HEK293 (cell line): ENCODE data around the gene WASHC4.

Source experiments
- CTCF ChIA-PET: fragments of 350-600 bp; formaldehyde crosslinking; extraction: SDS; loops from one replicate; lab custom pipeline; 2021; ENCODE audit warnings: antibody characterized with exemption; lab: Yijun Ruan, JAX
- POLR2A ChIA-PET: fragments of 300-600 bp; formaldehyde crosslinking; extraction: SDS; loops from one replicate; lab custom pipeline; 2020; ENCODE audit warnings: antibody characterized with exemption, inconsistent platforms; lab: Yijun Ruan, JAX
- H3K27ac ChIP-seq: fragments of 200-500 bp; sonication (Bioruptor generic); 2 replicates; pipeline ENCODE4 v1.5.1; 2014; ENCODE audit warnings: low read depth, low read length, control low read depth, inconsistent platforms; ENCODE audit errors: extremely low read depth
- H3K36me3 ChIP-seq, 2 experiments: fragments of 200-500 bp in 1 of 2; sonication (Bioruptor generic) in 1 of 2; 1 replicate in 1 of 2; 2 replicates in 1 of 2; pipeline ENCODE4 v1.5.1; 2014 to 2017; ENCODE audit warnings: inconsistent platforms in 2 of 2, low read length in 2 of 2; ENCODE audit not compliant: control insufficient read depth in 2 of 2, insufficient read depth in 1 of 2
- H3K4me1 ChIP-seq: fragments of 200-500 bp; sonication (Bioruptor generic); 2 replicates; pipeline ENCODE4 v1.5.1; 2014; ENCODE audit warnings: mild to moderate bottlenecking, low read length, inconsistent platforms; ENCODE audit not compliant: control insufficient read depth, insufficient read depth
- H3K4me3 ChIP-seq: 2 replicates; pipeline ENCODE4 v1.5.1; 2011; ENCODE audit warnings: low read depth, mild to moderate bottlenecking, control low read depth, low read length, moderate library complexity
- H3K9me3 ChIP-seq: fragments of 200-500 bp; sonication (Bioruptor generic); 2 replicates; pipeline ENCODE4 v1.5.1; 2014; ENCODE audit warnings: low read depth, low read length, inconsistent platforms; ENCODE audit not compliant: control insufficient read depth, insufficient read depth
- BCL11A ChIP-seq: fragments of 450-650 bp; formaldehyde crosslinking; IDR thresholded peaks from 2 replicates; pipeline ENCODE4 v1.5.1; 2016; ENCODE audit warnings: low read depth, missing biosample characterization, missing genetic modification characterization
- GLIS1 ChIP-seq: fragments of 450-650 bp; formaldehyde crosslinking; IDR thresholded peaks from 2 replicates; pipeline ENCODE4 v1.5.1; 2016; ENCODE audit warnings: missing biosample characterization, missing genetic modification characterization
- KLF10 ChIP-seq: fragments of 450-650 bp; IDR thresholded peaks from 2 replicates; pipeline ENCODE4 v1.5.1; 2018; ENCODE audit warnings: missing biosample characterization, mild to moderate bottlenecking, missing genetic modification characterization
- TCF7L2 ChIP-seq: IDR thresholded peaks from 2 replicates; pipeline ENCODE4 v1.6.1; 2011; ENCODE audit warnings: low read depth, mild to moderate bottlenecking, inconsistent platforms, low read length, moderate library complexity, borderline replicate concordance
- ZBTB20 ChIP-seq: fragments of 450-650 bp; formaldehyde crosslinking; IDR thresholded peaks from 2 replicates; pipeline ENCODE4 v1.5.1; 2016; ENCODE audit warnings: missing biosample characterization, missing genetic modification characterization
- ZFP37 ChIP-seq: fragments of 450-650 bp; formaldehyde crosslinking; IDR thresholded peaks from 2 replicates; pipeline ENCODE4 v1.5.1; 2016; ENCODE audit warnings: missing biosample characterization, missing genetic modification characterization
- ZNF140 ChIP-seq: fragments of 450-650 bp; formaldehyde crosslinking; IDR thresholded peaks from 2 replicates; pipeline ENCODE4 v1.5.1; 2016; ENCODE audit warnings: missing biosample characterization, missing genetic modification characterization
- ZNF155 ChIP-seq: fragments of 450-650 bp; formaldehyde crosslinking; IDR thresholded peaks from 2 replicates; pipeline ENCODE4 v1.5.1; 2016; ENCODE audit warnings: missing biosample characterization, missing genetic modification characterization
- ZNF211 ChIP-seq: fragments of 450-650 bp; formaldehyde crosslinking; IDR thresholded peaks from 2 replicates; pipeline ENCODE4 v1.5.1; 2016; ENCODE audit warnings: low read depth, missing biosample characterization, missing genetic modification characterization
- ZNF24 ChIP-seq: fragments of 450-650 bp; formaldehyde crosslinking; IDR thresholded peaks from 2 replicates; pipeline ENCODE4 v1.5.1; 2016; ENCODE audit warnings: missing biosample characterization, missing genetic modification characterization
- ZNF311 ChIP-seq: fragments of 450-650 bp; formaldehyde crosslinking; IDR thresholded peaks from 2 replicates; pipeline ENCODE4 v1.5.1; 2017; ENCODE audit warnings: missing biosample characterization, missing genetic modification characterization, borderline replicate concordance
- ZNF366 ChIP-seq: fragments of 450-650 bp; formaldehyde crosslinking; conservative IDR thresholded peaks from 2 replicates; pipeline ENCODE4 v1.5.1; 2016; ENCODE audit warnings: missing biosample characterization, missing genetic modification characterization
- ZNF423 ChIP-seq: fragments of 450-650 bp; formaldehyde crosslinking; IDR thresholded peaks from 2 replicates; pipeline ENCODE4 v1.5.1; 2016; ENCODE audit warnings: missing biosample characterization, missing genetic modification characterization
- ZNF449 ChIP-seq: fragments of 450-650 bp; formaldehyde crosslinking; IDR thresholded peaks from 2 replicates; pipeline ENCODE4 v1.5.1; 2017; ENCODE audit warnings: missing biosample characterization, mild to moderate bottlenecking, missing genetic modification characterization, moderate library complexity
- ZNF558 ChIP-seq: fragments of 450-650 bp; formaldehyde crosslinking; IDR thresholded peaks from 2 replicates; pipeline ENCODE4 v1.5.1; 2016; ENCODE audit warnings: missing biosample characterization, missing genetic modification characterization
- ZNF585B ChIP-seq: fragments of 450-650 bp; formaldehyde crosslinking; IDR thresholded peaks from 2 replicates; pipeline ENCODE4 v1.5.1; 2016; ENCODE audit warnings: missing biosample characterization, missing genetic modification characterization
- ZNF596 ChIP-seq: fragments of 450-650 bp; IDR thresholded peaks from 2 replicates; pipeline ENCODE4 v1.5.0; 2018; ENCODE audit warnings: missing biosample characterization, mild to moderate bottlenecking, missing genetic modification characterization, moderate library complexity
- ZNF624 ChIP-seq: fragments of 450-650 bp; formaldehyde crosslinking; IDR thresholded peaks from 2 replicates; pipeline ENCODE4 v1.5.1; 2017; ENCODE audit warnings: missing biosample characterization, missing genetic modification characterization
- ZNF777 ChIP-seq: fragments of 450-650 bp; formaldehyde crosslinking; IDR thresholded peaks from 2 replicates; pipeline ENCODE4 v1.5.1; 2017; ENCODE audit warnings: missing biosample characterization, missing genetic modification characterization, borderline replicate concordance
- ZNF843 ChIP-seq: fragments of 450-650 bp; formaldehyde crosslinking; IDR thresholded peaks from 2 replicates; pipeline ENCODE4 v1.5.1; 2016; ENCODE audit warnings: missing biosample characterization, missing genetic modification characterization
- TF ChIP-seq, protein P1 (sequence below): fragments of 450-650 bp; formaldehyde crosslinking; IDR thresholded peaks from 2 replicates; pipeline ENCODE4 v1.5.1; 2016; ENCODE audit warnings: missing biosample characterization, missing genetic modification characterization, borderline replicate concordance
- TF ChIP-seq, protein P2 (sequence below): fragments of 450-650 bp; formaldehyde crosslinking; IDR thresholded peaks from 2 replicates; pipeline ENCODE4 v1.5.0; 2017; ENCODE audit warnings: missing biosample characterization, missing genetic modification characterization, borderline replicate concordance
- TF ChIP-seq, protein P3 (sequence below): fragments of 450-650 bp; formaldehyde crosslinking; IDR thresholded peaks from 2 replicates; pipeline ENCODE4 v1.5.1; 2016; ENCODE audit warnings: missing biosample characterization, missing genetic modification characterization
- TF ChIP-seq, protein P4 (sequence below): fragments of 450-650 bp; formaldehyde crosslinking; IDR thresholded peaks from 2 replicates; pipeline ENCODE4 v1.5.1; 2016; ENCODE audit warnings: missing biosample characterization, missing genetic modification characterization, low read depth
- TF ChIP-seq, protein P5 (sequence below): fragments of 450-650 bp; formaldehyde crosslinking; IDR thresholded peaks from 2 replicates; pipeline ENCODE4 v1.5.1; 2016; ENCODE audit warnings: missing biosample characterization, missing genetic modification characterization

The WASHC4 gene

DNA sequence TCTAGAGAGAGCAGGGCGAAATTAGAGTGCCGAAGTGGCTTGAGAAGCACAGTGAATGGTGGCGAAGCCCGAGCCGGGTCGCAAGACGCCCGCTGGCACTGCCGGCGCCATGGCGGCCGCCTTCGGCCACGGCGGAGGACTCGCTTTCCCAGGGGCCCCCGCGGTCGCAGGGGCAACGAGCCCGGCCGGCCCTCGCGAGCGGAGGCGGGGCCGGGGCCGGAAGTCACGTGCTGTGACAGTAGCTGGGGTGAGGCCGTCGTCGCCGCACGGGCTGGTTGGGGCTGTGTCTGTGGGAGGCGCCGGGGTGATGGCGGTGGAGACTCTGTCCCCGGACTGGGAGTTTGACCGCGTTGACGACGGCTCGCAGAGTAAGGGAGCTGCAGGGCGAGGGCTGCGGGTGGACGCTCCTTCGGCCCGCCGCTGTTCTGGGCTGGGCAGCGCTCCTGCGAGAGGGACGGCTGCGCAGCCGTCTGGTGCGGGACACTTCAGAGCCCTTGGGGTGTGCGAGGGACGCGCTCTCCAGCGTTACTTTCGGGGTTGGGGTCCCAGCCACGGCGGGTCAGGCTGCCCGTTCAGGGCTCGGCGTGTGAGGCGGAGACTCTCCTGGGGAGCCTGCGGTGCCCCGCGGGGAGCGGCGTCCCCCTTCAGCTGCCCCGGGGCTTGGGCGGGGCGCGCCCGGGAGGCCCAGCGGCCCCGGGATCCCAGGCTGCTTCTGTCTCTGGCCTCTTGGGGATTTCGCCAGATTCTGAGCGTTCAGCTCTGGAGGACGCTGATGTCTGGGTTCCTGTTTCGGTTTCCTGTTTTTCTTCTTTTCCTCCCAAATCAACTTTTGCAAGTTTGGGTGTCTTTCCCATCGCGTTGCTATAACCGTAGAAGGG lies at the start of gene WASHC4:
Gene WASHC4 (plus strand): TSS at position 238 of the 878 bp plus-strand sequence. CDS start 70 bp downstream, at position 308.
- POLR2A ChIA-PET, result interaction anchor here (0.6 to 2.3 kb wide), 13 partner anchors 8 to 1178 kb away, joined by 3 to 7 read pairs (median 4); partner anchors contain the start of genes HSP90B1, NFYB and TDG
- CTCF ChIA-PET, result interaction anchor here (0.7 to 1.1 kb wide), 2 partner anchors 16 to 526 kb away, joined by 3 read pairs; no protein-coding TSS in a partner anchor
- Histone ChIP-seq H3K27ac (peak within 1 kb of the TSS; percentile 98), H3K9me3 (no peaks in the 10 kb centered on the region), H3K36me3 (peaks cover 0 to 13% of the 10 kb centered on the region in 2 experiments; a peak in 1 of 3 replicates), H3K4me1 (peaks cover 9% of the 10 kb centered on the region), H3K4me3 (peak within 1 kb of the TSS; percentile 100)
- no peak for TF ChIP-seq ZNF558 (tag by site-specific recombination)
- TF ChIP-seq ZNF140 (tag by site-specific recombination), result no peak
- TF ChIP-seq, protein P1, sequence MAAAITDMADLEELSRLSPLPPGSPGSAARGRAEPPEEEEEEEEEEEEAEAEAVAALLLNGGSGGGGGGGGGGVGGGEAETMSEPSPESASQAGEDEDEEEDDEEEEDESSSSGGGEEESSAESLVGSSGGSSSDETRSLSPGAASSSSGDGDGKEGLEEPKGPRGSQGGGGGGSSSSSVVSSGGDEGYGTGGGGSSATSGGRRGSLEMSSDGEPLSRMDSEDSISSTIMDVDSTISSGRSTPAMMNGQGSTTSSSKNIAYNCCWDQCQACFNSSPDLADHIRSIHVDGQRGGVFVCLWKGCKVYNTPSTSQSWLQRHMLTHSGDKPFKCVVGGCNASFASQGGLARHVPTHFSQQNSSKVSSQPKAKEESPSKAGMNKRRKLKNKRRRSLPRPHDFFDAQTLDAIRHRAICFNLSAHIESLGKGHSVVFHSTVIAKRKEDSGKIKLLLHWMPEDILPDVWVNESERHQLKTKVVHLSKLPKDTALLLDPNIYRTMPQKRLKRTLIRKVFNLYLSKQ (tag by site-specific recombination), result no peak
- TF ChIP-seq ZNF366 (tag by site-specific recombination), result 0 out of 2 replicates have a peak, but pooled peaks have one; percentile 18
- TF ChIP-seq ZNF624 (tag by site-specific recombination), result no peak
- TF ChIP-seq ZBTB20 (tag by site-specific recombination), result peak; percentile 94
- TF ChIP-seq, protein P2, sequence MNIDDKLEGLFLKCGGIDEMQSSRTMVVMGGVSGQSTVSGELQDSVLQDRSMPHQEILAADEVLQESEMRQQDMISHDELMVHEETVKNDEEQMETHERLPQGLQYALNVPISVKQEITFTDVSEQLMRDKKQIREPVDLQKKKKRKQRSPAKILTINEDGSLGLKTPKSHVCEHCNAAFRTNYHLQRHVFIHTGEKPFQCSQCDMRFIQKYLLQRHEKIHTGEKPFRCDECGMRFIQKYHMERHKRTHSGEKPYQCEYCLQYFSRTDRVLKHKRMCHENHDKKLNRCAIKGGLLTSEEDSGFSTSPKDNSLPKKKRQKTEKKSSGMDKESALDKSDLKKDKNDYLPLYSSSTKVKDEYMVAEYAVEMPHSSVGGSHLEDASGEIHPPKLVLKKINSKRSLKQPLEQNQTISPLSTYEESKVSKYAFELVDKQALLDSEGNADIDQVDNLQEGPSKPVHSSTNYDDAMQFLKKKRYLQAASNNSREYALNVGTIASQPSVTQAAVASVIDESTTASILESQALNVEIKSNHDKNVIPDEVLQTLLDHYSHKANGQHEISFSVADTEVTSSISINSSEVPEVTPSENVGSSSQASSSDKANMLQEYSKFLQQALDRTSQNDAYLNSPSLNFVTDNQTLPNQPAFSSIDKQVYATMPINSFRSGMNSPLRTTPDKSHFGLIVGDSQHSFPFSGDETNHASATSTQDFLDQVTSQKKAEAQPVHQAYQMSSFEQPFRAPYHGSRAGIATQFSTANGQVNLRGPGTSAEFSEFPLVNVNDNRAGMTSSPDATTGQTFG, result no peak
- peak; percentile 81 for TF ChIP-seq ZFP37 (tag by site-specific recombination)
- no peak for TF ChIP-seq ZNF211 (tag by site-specific recombination)
- no peak for TF ChIP-seq BCL11A (tag by site-specific recombination)
- no peak for TF ChIP-seq TCF7L2
- TF ChIP-seq ZNF24 (tag by site-specific recombination), result peak; percentile 69
- peak; percentile 78 for TF ChIP-seq ZNF843 (tag by site-specific recombination)
- no peak; the same call in none of the 2 replicates for TF ChIP-seq ZNF449
- peak; percentile 78; the same call in 1 of the 2 replicates for TF ChIP-seq ZNF777
- TF ChIP-seq, protein P3, sequence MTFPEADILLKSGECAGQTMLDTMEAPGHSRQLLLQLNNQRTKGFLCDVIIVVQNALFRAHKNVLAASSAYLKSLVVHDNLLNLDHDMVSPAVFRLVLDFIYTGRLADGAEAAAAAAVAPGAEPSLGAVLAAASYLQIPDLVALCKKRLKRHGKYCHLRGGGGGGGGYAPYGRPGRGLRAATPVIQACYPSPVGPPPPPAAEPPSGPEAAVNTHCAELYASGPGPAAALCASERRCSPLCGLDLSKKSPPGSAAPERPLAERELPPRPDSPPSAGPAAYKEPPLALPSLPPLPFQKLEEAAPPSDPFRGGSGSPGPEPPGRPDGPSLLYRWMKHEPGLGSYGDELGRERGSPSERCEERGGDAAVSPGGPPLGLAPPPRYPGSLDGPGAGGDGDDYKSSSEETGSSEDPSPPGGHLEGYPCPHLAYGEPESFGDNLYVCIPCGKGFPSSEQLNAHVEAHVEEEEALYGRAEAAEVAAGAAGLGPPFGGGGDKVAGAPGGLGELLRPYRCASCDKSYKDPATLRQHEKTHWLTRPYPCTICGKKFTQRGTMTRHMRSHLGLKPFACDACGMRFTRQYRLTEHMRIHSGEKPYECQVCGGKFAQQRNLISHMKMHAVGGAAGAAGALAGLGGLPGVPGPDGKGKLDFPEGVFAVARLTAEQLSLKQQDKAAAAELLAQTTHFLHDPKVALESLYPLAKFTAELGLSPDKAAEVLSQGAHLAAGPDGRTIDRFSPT, result no peak; the same call in 1 of the 2 replicates
- TF ChIP-seq KLF10 (tag by site-specific recombination), result peak; percentile 79
- peak; percentile 68 for TF ChIP-seq ZNF423 (tag by site-specific recombination)
- TF ChIP-seq, protein P4, sequence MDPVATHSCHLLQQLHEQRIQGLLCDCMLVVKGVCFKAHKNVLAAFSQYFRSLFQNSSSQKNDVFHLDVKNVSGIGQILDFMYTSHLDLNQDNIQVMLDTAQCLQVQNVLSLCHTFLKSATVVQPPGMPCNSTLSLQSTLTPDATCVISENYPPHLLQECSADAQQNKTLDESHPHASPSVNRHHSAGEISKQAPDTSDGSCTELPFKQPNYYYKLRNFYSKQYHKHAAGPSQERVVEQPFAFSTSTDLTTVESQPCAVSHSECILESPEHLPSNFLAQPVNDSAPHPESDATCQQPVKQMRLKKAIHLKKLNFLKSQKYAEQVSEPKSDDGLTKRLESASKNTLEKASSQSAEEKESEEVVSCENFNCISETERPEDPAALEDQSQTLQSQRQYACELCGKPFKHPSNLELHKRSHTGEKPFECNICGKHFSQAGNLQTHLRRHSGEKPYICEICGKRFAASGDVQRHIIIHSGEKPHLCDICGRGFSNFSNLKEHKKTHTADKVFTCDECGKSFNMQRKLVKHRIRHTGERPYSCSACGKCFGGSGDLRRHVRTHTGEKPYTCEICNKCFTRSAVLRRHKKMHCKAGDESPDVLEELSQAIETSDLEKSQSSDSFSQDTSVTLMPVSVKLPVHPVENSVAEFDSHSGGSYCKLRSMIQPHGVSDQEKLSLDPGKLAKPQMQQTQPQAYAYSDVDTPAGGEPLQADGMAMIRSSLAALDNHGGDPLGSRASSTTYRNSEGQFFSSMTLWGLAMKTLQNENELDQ (tag by site-specific recombination), result no peak
- TF ChIP-seq ZNF596 (tag by site-specific recombination), result no peak
- TF ChIP-seq, protein P5, sequence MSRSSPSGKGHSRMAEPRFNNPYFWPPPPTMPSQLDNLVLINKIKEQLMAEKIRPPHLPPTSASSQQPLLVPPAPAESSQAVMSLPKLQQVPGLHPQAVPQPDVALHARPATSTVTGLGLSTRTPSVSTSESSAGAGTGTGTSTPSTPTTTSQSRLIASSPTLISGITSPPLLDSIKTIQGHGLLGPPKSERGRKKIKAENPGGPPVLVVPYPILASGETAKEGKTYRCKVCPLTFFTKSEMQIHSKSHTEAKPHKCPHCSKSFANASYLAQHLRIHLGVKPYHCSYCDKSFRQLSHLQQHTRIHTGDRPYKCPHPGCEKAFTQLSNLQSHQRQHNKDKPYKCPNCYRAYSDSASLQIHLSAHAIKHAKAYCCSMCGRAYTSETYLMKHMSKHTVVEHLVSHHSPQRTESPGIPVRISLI (tag by site-specific recombination), result peak; percentile 61
- peak; percentile 92 for TF ChIP-seq GLIS1
- TF ChIP-seq ZNF585B, result no peak
- TF ChIP-seq ZNF155, result no peak
- TF ChIP-seq ZNF311, result no peak
